CD4-positive, alpha-beta T cell (primary cell): ENCODE data around the gene TCERG1. TPM values are rescaled to one million over a fixed set of nuclear protein-coding genes. Genes with fewer than 3 reads are reported as not detected.

Source experiments
- ATAC-seq: fragments of 200-7000 bp; cut with Tn5 transposase; one replicate; pipeline ENCODE4 v1.10.0; 2022; ENCODE audit warnings: mild to moderate bottlenecking; ENCODE audit not compliant: poor library complexity
- CTCF ChIA-PET: fragments of 350-600 bp; sonication (Branson Sonifier 250); formaldehyde crosslinking; loops from one replicate; lab custom pipeline; 2021; ENCODE audit warnings: antibody characterized with exemption, inconsistent platforms; lab: Charles Lee
- POLR2A ChIA-PET: fragments of 350-600 bp; sonication (Branson Sonifier 250); formaldehyde crosslinking; loops from one replicate; lab custom pipeline; 2021; ENCODE audit warnings: antibody characterized with exemption, inconsistent platforms; lab: Charles Lee
- DNase-seq, 14 experiments: peaks; one replicate each; pipeline ENCODE4 v3.0.0-alpha.2; 2013 to 2020; ENCODE audit warnings: mixed read lengths in 2 of 14
- H3K27ac ChIP-seq, 2 donors: one replicate each; pipeline versions ENCODE4 v1.5.1 to v1.7.0; 2013; ENCODE audit warnings: low read length in 2 of 2, low read depth in 1 of 2, mild to moderate bottlenecking in 1 of 2
- H3K27me3 ChIP-seq, 2 experiments: 1 replicate in 1 of 2; 2 replicates in 1 of 2; pipeline versions ENCODE4 v1.6.1 to v1.7.0; 2013; ENCODE audit warnings: low read length in 2 of 2, control low read depth in 1 of 2, mild to moderate bottlenecking in 1 of 2, moderate library complexity in 1 of 2; ENCODE audit not compliant: insufficient read depth in 2 of 2, control insufficient read depth in 1 of 2
- H3K36me3 ChIP-seq: one replicate; pipeline ENCODE4 v1.6.1; 2013; ENCODE audit warnings: low read length, control low read depth; ENCODE audit not compliant: insufficient read depth
- H3K4me1 ChIP-seq: one replicate; pipeline ENCODE4 v1.6.1; 2013; ENCODE audit warnings: low read length, control low read depth; ENCODE audit not compliant: insufficient read depth
- H3K4me3 ChIP-seq: one replicate; pipeline ENCODE4 v1.5.1; 2013; ENCODE audit warnings: mild to moderate bottlenecking, low read length, moderate library complexity
- H3K9me3 ChIP-seq, 2 experiments: 1 replicate in 1 of 2; 2 replicates in 1 of 2; pipeline versions ENCODE4 v1.6.1 to v1.7.0; 2013; ENCODE audit warnings: low read length in 2 of 2, mild to moderate bottlenecking in 2 of 2, control low read depth in 1 of 2, moderate library complexity in 1 of 2; ENCODE audit not compliant: control insufficient read depth in 1 of 2, insufficient read depth in 1 of 2
- H3K27ac Mint-ChIP-seq: one replicate; pipeline ENCODE4 v1.8.0; 2020; ENCODE audit warnings: mixed read lengths
- H3K27me3 Mint-ChIP-seq: one replicate; pipeline ENCODE4 v1.8.0; 2021; ENCODE audit warnings: mixed read lengths
- H3K36me3 Mint-ChIP-seq: one replicate; pipeline ENCODE4 v1.8.0; 2021; ENCODE audit warnings: low read depth, mixed read lengths
- H3K4me1 Mint-ChIP-seq: one replicate; pipeline ENCODE4 v1.8.0; 2021; ENCODE audit warnings: low read depth, mixed read lengths
- H3K4me3 Mint-ChIP-seq: one replicate; pipeline ENCODE4 v1.8.0; 2020; ENCODE audit warnings: mild to moderate bottlenecking, mixed read lengths
- H3K9me3 Mint-ChIP-seq: one replicate; pipeline ENCODE4 v1.8.0; 2020; ENCODE audit warnings: mixed read lengths
- CTCF ChIP-seq: fragments of 200-600 bp; IDR thresholded peaks from one replicate; pipeline ENCODE4 v1.8.0; 2022; ENCODE audit warnings: antibody characterized with exemption, mild to moderate bottlenecking
- intact Hi-C, 2 experiments: fragments of 100-400 bp; cut with DNase I in 1 of 2; cut with micrococcal nuclease in 1 of 2; formaldehyde crosslinking; loops; one replicate each; pipeline versions ENCODE4 v1.15.1 to v1.9.0; 2023 to 2025; cut with DNase I, micrococcal nuclease
- total RNA-seq, 174 experiments: library from RNA in 2 of 174; stranded (reverse) in 2 of 174; gene quantifications; one replicate each; pipeline ENCODE4 v1.2.3 and lab custom pipeline; 2021 to 2026

TCERG1 gene
- total RNA-seq, 2 experiments from 2014 or later = 88.0 to 88.7 TPM

DNA sequence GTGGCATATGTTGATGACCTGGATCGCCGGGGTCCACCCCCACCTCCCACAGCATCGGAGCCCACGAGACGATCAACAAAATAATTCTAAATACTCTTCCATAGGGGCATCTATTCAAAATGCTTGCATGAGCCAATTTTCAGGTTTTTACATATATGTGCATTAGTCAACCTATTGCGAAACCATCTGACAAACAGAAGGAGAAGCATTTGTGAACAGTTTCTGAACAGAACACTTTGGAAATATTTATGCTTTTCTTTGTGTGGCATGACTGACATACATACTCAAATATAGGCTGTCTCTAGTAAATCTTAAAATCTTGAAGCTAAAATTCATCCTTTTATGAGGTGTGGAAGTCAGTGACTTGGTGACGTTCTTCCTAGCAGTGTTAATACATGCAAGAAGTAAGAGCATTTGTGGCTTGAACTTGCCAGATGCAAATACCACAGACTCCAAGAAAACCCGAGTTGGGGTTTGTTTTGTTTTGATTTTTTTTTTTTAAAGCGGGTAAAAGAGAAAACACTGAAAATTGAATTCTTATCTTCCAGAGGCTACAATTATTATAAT, 63.5 kb downstream of the TCERG1 start:
- no peak overlapping the region for H3K27ac Mint-ChIP-seq
- CTCF ChIA-PET = interaction anchor here (1.3 kb wide), 1 partner anchor 9 kb away, joined by 3 read pairs; no protein-coding TSS in a partner anchor
- H3K4me1 Mint-ChIP-seq = no peaks in the 10 kb centered on the region
- no peak for DNase-seq
- no peak for ATAC-seq
- no peaks in the 10 kb centered on the region for H3K27me3 ChIP-seq
- H3K4me1 ChIP-seq = no peaks in the 10 kb centered on the region
- H3K9me3 ChIP-seq = no peaks in the 10 kb centered on the region
- no peaks in the 10 kb centered on the region for H3K9me3 Mint-ChIP-seq
- H3K4me3 Mint-ChIP-seq = no peak overlapping the region
- H3K27ac ChIP-seq = no peak overlapping the region
- H3K4me3 ChIP-seq = no peak overlapping the region
- POLR2A ChIA-PET = no interaction called here
- peaks cover 64% of the 10 kb centered on the region for H3K36me3 Mint-ChIP-seq
- intact Hi-C loops = no loop called here
- H3K36me3 ChIP-seq = peaks cover 55% of the 10 kb centered on the region
- no peak for TF ChIP-seq CTCF
- H3K27me3 Mint-ChIP-seq = no peaks in the 10 kb centered on the region

DNA sequence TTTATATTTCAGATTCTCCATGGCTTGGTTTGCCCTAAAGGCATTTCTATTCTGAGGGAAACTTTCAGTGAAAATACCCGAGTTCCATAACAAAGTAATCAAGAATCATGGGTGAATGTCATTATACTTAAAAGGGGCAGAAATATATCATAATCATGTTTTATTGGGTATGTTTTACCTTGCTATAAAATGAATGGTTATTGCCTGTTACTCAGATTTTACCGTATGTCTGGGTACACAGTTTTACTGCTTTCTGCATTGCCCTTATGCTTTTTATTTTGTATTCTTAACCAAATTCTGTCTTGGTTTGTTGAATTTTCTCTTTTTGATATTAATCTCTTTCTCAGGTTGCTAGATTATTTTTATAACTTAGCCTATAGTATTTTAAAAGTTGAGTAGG, 66.3 kb downstream of the TCERG1 start:
- Histone ChIP-seq H3K27ac (no peak overlapping the region), H3K36me3 (peaks cover 31% of the 10 kb centered on the region), H3K4me1 (no peaks in the 10 kb centered on the region), H3K4me3 (no peak overlapping the region), H3K9me3 (no peaks in the 10 kb centered on the region), H3K27me3 (no peaks in the 10 kb centered on the region)
- intact Hi-C loops = no loop called here
- no peak for ATAC-seq
- ChIA-PET POLR2A (no interaction called here), CTCF (no interaction called here)
- Mint-ChIP-seq H3K36me3 (peaks cover 39% of the 10 kb centered on the region), H3K4me3 (no peak overlapping the region), H3K9me3 (no peaks in the 10 kb centered on the region), H3K4me1 (no peaks in the 10 kb centered on the region), H3K27me3 (no peaks in the 10 kb centered on the region), H3K27ac (no peak overlapping the region)
- TF ChIP-seq CTCF = no peak
- no peak for DNase-seq

- POLR2A ChIA-PET = no interaction called here
- no peak for TF ChIP-seq CTCF
- ATAC-seq (no peak), DNase-seq (no peak)
- intact Hi-C loops = no loop called here
- no peak overlapping the region for H3K4me3 Mint-ChIP-seq
- H3K36me3 Mint-ChIP-seq = peaks cover 31% of the 10 kb centered on the region
- H3K27me3 Mint-ChIP-seq = no peaks in the 10 kb centered on the region
- peaks cover 20% of the 10 kb centered on the region for H3K36me3 ChIP-seq
- no peak overlapping the region for H3K4me3 ChIP-seq
- H3K9me3 Mint-ChIP-seq = no peaks in the 10 kb centered on the region
- no peaks in the 10 kb centered on the region for H3K4me1 ChIP-seq
- no peaks in the 10 kb centered on the region for H3K9me3 ChIP-seq
- H3K4me1 Mint-ChIP-seq = no peaks in the 10 kb centered on the region
- no peak overlapping the region for H3K27ac ChIP-seq
- H3K27me3 ChIP-seq = no peaks in the 10 kb centered on the region
- CTCF ChIA-PET = no interaction called here
- H3K27ac Mint-ChIP-seq = no peak overlapping the region
Observed at GRCh38 chr5:146514575-146514974, 67.4 kb downstream of the TCERG1 start.
